HUES6 (cell line): ENCODE results near the gene MSI2.

Source experiments
- H3K27ac ChIP-seq: 2 replicates; pipeline ENCODE4 v1.7.0; 2013; ENCODE audit warnings: low read depth, mild to moderate bottlenecking, low read length, inconsistent platforms
- H3K27me3 ChIP-seq: 2 replicates; pipeline ENCODE4 v1.6.1; 2013; ENCODE audit warnings: low read length; ENCODE audit not compliant: control insufficient read depth, insufficient read depth
- H3K36me3 ChIP-seq: 2 replicates; pipeline ENCODE4 v1.6.1; 2013; ENCODE audit warnings: low read length; ENCODE audit not compliant: control insufficient read depth, insufficient read depth
- H3K4me1 ChIP-seq: 2 replicates; pipeline ENCODE4 v1.6.1; 2013; ENCODE audit warnings: low read length; ENCODE audit not compliant: control insufficient read depth, insufficient read depth
- H3K4me3 ChIP-seq: 2 replicates; pipeline ENCODE4 v1.5.1; 2013; ENCODE audit warnings: low read depth, low read length
- H3K9ac ChIP-seq: one replicate; pipeline ENCODE4 v1.6.1; 2013; ENCODE audit warnings: mild to moderate bottlenecking, low read length
- H3K9me3 ChIP-seq: 2 replicates; pipeline ENCODE4 v1.6.1; 2013; ENCODE audit warnings: low read depth, low read length; ENCODE audit not compliant: control insufficient read depth, insufficient read depth

Gene MSI2

DNA sequence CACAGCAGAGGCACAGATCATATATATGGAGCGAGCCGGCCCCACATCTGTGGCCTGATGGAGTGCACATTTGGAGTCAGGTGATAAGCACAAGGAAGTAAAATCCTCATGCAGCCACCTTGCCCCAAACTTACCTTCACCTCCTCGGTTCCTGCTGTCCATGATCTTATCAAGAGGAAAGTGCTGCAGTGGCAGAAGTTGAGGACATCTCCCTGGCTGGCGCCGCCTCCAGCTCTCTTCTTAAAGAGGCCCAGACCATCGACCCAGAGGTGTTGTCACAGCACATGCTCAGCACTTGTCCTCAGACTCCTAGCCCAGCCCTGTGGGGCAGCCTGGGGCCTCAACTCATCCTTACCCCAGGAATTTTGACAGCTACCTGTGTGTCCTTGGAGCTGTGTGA lies 276.2 kb downstream of the MSI2 start:
- Histone ChIP-seq H3K36me3 (no peaks in the 10 kb centered on the region), H3K4me3 (no peak overlapping the region), H3K27me3 (no peaks in the 10 kb centered on the region), H3K27ac (no peak overlapping the region), H3K4me1 (peaks cover 45% of the 10 kb centered on the region), H3K9me3 (no peaks in the 10 kb centered on the region), H3K9ac (no peak overlapping the region)

DNA sequence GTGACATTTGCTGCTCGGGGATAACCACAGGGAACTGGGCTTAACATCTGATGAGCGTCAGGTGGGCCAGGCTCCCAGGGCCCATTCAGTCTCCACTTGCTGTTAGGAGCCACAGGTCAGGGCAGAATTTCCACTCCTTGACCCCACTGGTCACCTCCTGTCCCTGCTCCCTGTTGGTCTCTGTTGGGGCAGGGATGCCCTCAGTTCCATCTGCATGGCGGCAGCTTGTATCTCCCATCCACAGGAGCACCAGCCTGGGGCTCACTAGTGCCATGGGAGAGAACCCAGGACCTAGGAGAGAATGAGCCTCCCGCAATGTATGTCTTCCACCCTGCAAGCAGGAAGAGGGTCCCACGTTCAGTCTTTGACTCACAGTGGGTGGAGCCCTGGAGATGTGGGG lies 276.6 kb downstream of the MSI2 start:
- no peaks in the 10 kb centered on the region for H3K9me3 ChIP-seq
- H3K4me1 ChIP-seq, result peaks cover 45% of the 10 kb centered on the region
- no peaks in the 10 kb centered on the region for H3K36me3 ChIP-seq
- H3K27ac ChIP-seq, result no peak overlapping the region
- H3K27me3 ChIP-seq, result no peaks in the 10 kb centered on the region
- H3K4me3 ChIP-seq, result no peak overlapping the region
- H3K9ac ChIP-seq, result no peak overlapping the region

DNA sequence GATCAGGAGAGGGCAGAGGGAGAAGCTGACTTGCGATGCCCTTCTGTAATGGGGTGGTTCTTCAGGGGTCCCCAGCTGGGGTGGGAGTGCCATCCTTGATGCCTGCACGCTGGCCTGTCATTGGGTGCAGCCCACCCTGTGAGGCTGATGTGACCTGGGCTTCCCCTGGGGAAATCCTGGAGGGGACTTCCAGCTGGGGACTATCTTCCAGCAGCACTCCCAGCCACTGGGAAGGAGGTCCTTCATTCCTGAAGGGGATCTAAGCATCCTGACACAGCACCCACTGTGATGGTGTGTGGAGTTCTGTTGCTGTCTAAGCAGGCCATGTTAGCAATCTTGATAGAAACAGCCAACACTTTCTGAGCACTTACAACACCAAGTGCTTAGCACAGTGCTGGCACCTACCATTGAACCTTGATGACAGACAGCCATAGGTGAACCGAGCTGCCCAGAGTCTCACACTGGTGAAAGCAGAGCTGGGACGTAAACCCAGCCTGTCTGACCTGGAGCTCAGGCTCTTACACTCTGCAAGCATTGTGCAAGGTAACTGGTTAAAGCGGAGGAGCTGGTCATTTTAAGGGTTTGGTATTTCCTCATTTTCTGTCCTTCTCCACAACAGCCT lies 277.5 kb downstream of the MSI2 start:
- Histone ChIP-seq H3K9me3 (no peaks in the 10 kb centered on the region), H3K36me3 (no peaks in the 10 kb centered on the region), H3K9ac (no peak overlapping the region), H3K4me3 (no peak overlapping the region), H3K27ac (no peak overlapping the region), H3K4me1 (peaks cover 44% of the 10 kb centered on the region), H3K27me3 (no peaks in the 10 kb centered on the region)

DNA sequence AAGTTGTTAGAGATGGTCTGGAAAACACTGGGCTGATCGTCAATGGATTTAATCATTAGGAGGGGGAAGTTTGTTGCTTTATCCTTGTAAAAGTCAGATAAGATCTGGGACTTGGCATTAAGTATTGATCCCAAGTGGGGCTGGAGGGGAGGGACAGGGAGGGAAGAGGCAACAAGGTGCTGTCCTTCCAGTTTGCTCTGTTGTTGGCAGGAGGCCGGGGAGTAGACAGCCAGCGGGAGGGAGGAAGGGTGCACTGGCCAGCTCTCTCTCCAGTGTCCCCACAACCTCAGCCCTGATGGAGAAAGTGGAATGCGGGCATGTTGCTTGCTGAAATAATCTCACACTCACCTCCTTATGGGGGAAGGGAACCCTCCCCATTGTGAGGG lies 278.5 kb downstream of the MSI2 start:
- Histone ChIP-seq H3K36me3 (no peaks in the 10 kb centered on the region), H3K4me1 (peaks cover 38% of the 10 kb centered on the region), H3K4me3 (no peak overlapping the region), H3K9ac (no peak overlapping the region), H3K27ac (no peak overlapping the region), H3K9me3 (no peaks in the 10 kb centered on the region), H3K27me3 (no peaks in the 10 kb centered on the region)

DNA sequence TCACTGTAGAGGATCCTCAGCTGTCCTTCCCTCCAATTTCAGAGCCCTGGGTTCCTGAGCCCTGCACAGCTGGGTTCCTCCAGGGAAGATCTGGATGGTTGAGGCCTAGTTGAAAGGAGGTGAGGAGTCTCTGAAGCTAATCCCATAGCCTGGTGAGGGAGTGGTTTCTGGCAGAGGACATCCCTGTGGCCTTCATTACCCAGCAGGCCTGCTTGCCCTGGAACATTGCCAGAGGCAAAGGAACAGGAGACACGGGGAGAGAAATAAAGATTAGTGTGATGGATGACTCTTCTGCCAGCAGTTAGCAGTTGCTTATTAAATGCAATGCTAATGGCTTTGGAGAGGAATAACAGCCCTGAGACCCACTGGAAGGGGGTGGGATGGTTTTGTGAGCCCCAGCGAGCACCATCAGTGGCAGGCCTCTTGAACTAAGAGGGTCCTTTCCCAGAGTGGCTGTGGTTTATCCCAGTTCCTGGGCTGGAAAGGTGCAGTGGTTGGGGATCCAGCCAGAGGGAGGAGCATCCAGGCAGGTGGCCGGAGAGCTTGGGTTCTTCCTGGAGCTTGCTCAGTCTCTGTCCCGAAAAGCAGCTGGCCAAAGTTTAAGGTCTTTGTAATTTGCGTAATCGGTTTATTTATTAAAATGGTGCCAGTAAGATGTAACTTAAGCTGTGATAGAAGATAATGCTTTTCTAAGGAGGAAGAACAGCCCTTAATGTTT lies 279.1 kb downstream of the MSI2 start:
- Histone ChIP-seq H3K36me3 (no peaks in the 10 kb centered on the region), H3K9ac (no peak overlapping the region), H3K27me3 (no peaks in the 10 kb centered on the region), H3K27ac (no peak overlapping the region), H3K9me3 (no peaks in the 10 kb centered on the region), H3K4me1 (peaks cover 32% of the 10 kb centered on the region), H3K4me3 (no peak overlapping the region)

DNA sequence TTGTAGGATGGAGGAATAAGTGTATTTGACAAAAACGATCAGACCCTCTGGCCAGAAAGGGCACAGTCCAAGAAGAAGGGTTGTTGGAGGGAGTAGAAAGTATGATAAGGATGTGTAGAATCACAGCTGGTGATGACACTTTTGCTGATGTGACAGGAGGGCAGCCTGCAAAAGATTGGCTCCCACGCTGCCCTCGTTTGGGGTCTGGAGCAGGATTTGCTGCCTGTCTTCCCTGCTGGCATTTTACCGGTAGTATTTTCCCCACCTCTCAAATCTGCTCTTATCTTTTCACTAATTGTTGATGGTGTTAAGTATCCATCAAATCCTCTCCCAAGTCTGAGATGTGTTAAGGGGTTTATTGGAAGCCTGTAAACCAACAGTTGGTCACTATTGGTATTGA lies 280.0 kb downstream of the MSI2 start:
- Histone ChIP-seq H3K27ac (no peak overlapping the region), H3K4me3 (no peak overlapping the region), H3K9me3 (no peaks in the 10 kb centered on the region), H3K27me3 (no peaks in the 10 kb centered on the region), H3K4me1 (peaks cover 28% of the 10 kb centered on the region), H3K9ac (no peak overlapping the region), H3K36me3 (no peaks in the 10 kb centered on the region)

DNA sequence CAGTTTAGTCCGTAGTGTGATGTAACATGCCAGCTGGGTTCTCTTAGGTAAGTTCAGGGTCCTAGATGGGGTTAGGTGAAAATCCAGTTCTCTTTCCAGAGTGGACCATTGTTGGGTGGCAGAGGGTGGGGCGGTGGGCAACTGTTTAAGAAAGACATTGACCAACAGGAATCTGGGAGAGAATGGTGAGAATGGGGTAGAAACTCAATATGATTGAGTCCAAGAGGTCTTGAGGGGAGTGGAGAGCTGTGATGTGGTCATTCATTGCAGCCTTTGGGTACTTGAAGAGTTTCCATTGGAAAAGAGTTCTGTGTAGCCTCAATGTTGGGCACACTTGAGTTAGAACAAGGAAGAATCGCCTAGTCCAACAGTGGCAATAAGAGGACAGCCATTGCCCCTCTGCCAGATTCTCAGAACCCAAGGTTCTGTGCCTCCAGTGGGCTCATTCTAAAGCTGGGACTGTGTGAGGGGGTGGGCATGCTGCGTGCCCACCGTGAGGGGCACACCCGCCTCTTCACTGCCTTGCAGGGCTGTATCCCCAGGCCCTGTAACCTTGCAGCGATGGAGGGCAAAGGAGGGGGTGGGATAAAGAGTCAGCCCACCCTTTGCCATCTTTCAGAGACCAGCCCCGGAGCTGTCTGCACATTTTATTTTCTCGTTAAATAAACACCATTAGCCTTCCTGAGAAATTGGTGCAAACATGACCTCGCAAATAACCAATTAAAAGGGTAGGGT lies 280.6 kb downstream of the MSI2 start:
- Histone ChIP-seq H3K27me3 (no peaks in the 10 kb centered on the region), H3K4me1 (peaks cover 28% of the 10 kb centered on the region), H3K27ac (no peak overlapping the region), H3K9ac (no peak overlapping the region), H3K36me3 (no peaks in the 10 kb centered on the region), H3K9me3 (no peaks in the 10 kb centered on the region), H3K4me3 (no peak overlapping the region)

DNA sequence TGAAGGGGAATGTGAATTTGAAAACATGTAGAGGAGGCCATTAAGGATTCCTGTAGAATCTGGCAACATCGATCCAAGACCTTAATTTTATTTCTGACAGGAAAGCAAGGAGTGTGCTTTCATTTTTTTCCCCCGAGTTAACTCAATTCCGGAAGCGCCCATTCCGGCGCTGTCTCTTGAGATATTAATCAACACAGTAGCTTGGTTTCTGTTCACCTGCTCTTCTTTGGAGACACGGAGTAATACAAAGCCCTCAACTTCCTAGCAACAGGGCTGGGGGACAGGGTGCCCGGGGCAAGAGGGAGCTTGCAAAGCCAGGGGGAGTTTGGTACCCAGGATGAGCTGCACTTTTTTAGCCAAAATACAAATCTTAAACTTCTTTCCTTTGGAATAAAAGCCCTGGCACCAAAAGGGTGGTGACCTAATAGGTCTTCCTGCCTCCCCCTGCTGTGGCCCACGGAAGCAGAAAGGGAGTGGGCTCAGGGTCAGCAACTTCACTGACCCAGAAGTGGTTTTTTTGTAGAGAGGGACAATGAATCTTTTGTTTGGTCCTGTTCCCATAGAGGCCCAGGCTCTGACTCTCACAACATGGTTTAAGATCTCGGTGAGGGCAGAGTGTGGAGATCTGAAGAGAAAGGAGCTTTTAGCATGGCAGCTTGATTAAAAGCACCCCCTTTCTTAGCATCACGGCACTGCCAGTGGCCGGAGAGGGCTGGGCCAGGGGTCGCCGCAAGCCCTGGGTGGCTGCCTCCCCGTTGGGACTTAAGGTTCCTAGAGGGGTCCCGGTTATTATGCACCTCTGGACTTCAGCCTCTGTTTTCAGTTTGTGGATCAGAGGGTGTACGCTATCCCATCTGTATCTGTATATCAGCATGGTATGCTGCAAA lies 281.4 kb downstream of the MSI2 start:
- Histone ChIP-seq H3K9ac (no peak overlapping the region), H3K36me3 (no peaks in the 10 kb centered on the region), H3K27ac (no peak overlapping the region), H3K9me3 (no peaks in the 10 kb centered on the region), H3K4me3 (no peak overlapping the region), H3K27me3 (no peaks in the 10 kb centered on the region), H3K4me1 (peaks cover 32% of the 10 kb centered on the region)

DNA sequence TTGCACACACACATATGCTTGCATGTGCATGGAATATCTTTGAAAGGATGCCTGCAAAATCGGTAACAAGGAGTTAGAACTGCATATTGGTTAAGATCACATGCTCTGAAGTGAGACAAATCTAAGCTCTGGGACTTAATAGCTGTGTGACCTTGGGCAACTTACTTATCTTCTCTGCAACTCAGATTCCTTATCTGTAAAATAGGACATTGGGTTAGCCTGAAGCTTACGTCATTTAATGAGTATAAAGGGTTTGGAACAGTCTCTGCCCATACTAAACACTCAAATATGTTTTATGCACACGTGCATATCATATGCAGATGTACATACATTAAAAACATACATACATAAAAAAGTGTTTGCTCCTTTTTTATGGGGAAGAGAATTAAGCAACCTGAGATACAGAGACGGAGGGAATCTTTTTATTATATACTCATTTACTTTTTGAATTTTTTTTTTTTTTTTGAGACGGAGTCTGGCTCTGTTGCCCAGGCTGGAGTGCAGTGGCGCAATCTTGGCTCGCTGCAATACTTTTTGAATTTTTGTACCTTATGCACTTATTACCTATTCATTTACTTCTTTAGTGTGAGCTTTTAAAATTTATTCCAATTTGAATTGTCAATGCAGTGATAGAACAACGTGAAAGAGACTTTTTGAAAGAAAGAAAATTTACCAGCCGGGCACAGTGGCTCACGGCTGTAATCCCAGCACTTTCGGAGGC lies 282.6 kb downstream of the MSI2 start:
- H3K27ac ChIP-seq, result no peak overlapping the region
- no peak overlapping the region for H3K4me3 ChIP-seq
- no peak overlapping the region for H3K9ac ChIP-seq
- no peaks in the 10 kb centered on the region for H3K27me3 ChIP-seq
- peaks cover 39% of the 10 kb centered on the region for H3K4me1 ChIP-seq
- no peaks in the 10 kb centered on the region for H3K9me3 ChIP-seq
- no peaks in the 10 kb centered on the region for H3K36me3 ChIP-seq

DNA sequence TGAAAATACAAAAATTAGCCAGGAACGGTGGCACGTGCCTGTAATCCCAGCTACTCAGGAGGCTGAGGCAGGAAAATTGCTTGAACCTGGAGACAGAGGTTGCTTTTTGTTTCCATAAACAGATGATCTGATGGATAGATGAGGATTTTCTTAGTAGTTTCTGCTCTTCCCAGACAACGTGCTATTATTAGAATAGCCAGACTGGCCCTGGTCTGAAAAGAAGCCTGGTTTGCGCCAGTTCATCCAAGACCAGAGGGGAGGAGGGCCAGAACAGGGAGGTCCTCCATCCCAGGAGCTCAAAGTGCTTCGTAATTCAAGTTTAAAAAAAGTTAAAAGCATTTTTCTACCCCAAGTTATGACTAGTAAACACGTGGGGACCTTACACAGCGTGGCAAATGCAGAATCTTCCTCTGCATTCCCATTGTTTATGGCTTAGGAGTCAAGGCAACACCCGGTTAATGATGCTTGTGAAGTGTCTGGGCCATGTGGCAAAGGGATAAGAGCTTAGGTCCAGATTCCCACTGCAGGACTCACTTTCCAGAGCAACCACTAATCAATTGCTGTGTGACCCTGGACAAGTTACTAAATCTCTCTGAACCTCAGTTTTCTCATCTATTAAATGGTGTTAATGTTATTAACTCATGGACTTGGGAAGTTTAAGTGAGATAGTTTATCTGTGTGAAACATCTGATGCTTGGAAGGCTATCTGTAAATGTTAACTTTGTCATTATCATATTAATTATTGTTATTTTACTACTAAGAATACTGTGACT lies 283.4 kb downstream of the MSI2 start:
- peaks cover 45% of the 10 kb centered on the region for H3K4me1 ChIP-seq
- no peaks in the 10 kb centered on the region for H3K9me3 ChIP-seq
- no peak overlapping the region for H3K4me3 ChIP-seq
- no peaks in the 10 kb centered on the region for H3K27me3 ChIP-seq
- H3K36me3 ChIP-seq, result no peaks in the 10 kb centered on the region
- no peak overlapping the region for H3K27ac ChIP-seq
- no peak overlapping the region for H3K9ac ChIP-seq
